Panc1 (cell line): ENCODE results near the gene HOXD9. TPM values are rescaled to one million over a fixed set of nuclear protein-coding genes. Genes with fewer than 3 reads are reported as not detected.

Experiments
- ATAC-seq: fragments of 200-7000 bp; cut with Tn5 transposase; 2 replicates; pipeline ENCODE4 v1.9.1; 2020; ENCODE audit warnings: mild to moderate bottlenecking, moderate library complexity
- BruUV-seq: library from RNA; stranded (reverse); fragments of 400-500 nt; replicated peaks from 2 replicates; lab custom pipeline; 2021; lab: Mats Ljungman, UMichigan
- CTCF ChIA-PET: fragments of 300-600 bp; sonication (Branson Sonifier 250); formaldehyde crosslinking; loops from one replicate; lab custom pipeline; 2022; ENCODE audit warnings: antibody characterized with exemption; lab: Charles Lee
- POLR2A ChIA-PET: fragments of 300-600 bp; sonication (Branson Sonifier 250); formaldehyde crosslinking; loops from one replicate; lab custom pipeline; 2022; ENCODE audit warnings: antibody characterized with exemption; lab: Charles Lee
- DNase-seq: peaks from one replicate; pipeline ENCODE4 v3.0.0-alpha.2; 2010; ENCODE audit warnings: low read depth, low spot score
- H3K27ac ChIP-seq: 2 replicates; pipeline ENCODE4 v1.5.1; 2011; ENCODE audit warnings: mild to moderate bottlenecking, low read length, inconsistent platforms
- H3K27me3 ChIP-seq: fragments of 200-500 bp; sonication (Bioruptor generic); 2 replicates; pipeline ENCODE4 v1.6.0; 2014; ENCODE audit warnings: low read length, inconsistent platforms; ENCODE audit not compliant: control insufficient read depth, insufficient read depth
- H3K36me3 ChIP-seq: fragments of 200-500 bp; sonication (Bioruptor generic); 2 replicates; pipeline ENCODE4 v1.5.1; 2014; ENCODE audit warnings: inconsistent platforms, mild to moderate bottlenecking, low read length, moderate library complexity; ENCODE audit not compliant: control insufficient read depth, insufficient read depth
- H3K4me1 ChIP-seq: 2 replicates; pipeline ENCODE4 v1.5.1; 2011; ENCODE audit warnings: inconsistent platforms, mild to moderate bottlenecking, low read length, moderate library complexity; ENCODE audit not compliant: control insufficient read depth, insufficient read depth
- H3K4me3 ChIP-seq, 2 experiments: 2 replicates each; pipeline ENCODE4 v1.5.1; 2011 to 2012; ENCODE audit warnings: low read depth in 2 of 2, low read length in 2 of 2, mild to moderate bottlenecking in 2 of 2, inconsistent platforms in 1 of 2, moderate library complexity in 1 of 2
- H3K9me3 ChIP-seq: fragments of 200-500 bp; sonication (Bioruptor generic); 2 replicates; pipeline ENCODE4 v1.5.1; 2014; ENCODE audit warnings: low read depth, mild to moderate bottlenecking, inconsistent platforms, low read length, moderate library complexity; ENCODE audit not compliant: control insufficient read depth, insufficient read depth
- CTCF ChIP-seq: fragments of 450-650 bp; IDR thresholded peaks from 2 replicates; pipeline ENCODE4 v1.5.1; 2017; ENCODE audit warnings: mild to moderate bottlenecking
- POLR2AphosphoS5 ChIP-seq: IDR thresholded peaks from 2 replicates; pipeline ENCODE4 v1.6.1; 2012; ENCODE audit warnings: mild to moderate bottlenecking, low read depth, low read length, moderate library complexity
- REST ChIP-seq, 2 experiments: IDR thresholded peaks; 2 replicates each; pipeline ENCODE4 v1.6.1; 2011 to 2012; ENCODE audit warnings: low read depth in 2 of 2, control low read depth in 1 of 2, low read length in 1 of 2, mild to moderate bottlenecking in 1 of 2, moderate library complexity in 1 of 2; ENCODE audit not compliant: insufficient read depth in 1 of 2
- SIN3A ChIP-seq: IDR thresholded peaks from 2 replicates; pipeline ENCODE4 v1.6.1; 2012; ENCODE audit warnings: low read depth, mild to moderate bottlenecking, low read length, moderate library complexity, borderline replicate concordance; ENCODE audit not compliant: insufficient read depth
- TCF7L2 ChIP-seq: IDR thresholded peaks from 2 replicates; pipeline ENCODE4 v1.6.1; 2011; ENCODE audit warnings: mild to moderate bottlenecking, low read depth, low read length, inconsistent platforms
- in situ Hi-C: cut with HindIII; loops from 2 replicates; pipeline ENCODE4 v1.10.0; 2016; ENCODE audit warnings: low sequenced_read_pairs, low pct_unique_long_range_greater_than_20kb
- intact Hi-C: fragments of 100-400 bp; cut with micrococcal nuclease; formaldehyde crosslinking; loops from one replicate; pipeline ENCODE4 v1.10.0; 2022; ENCODE audit not compliant: unreplicated experiment
- total RNA-seq: library from RNA; stranded (reverse); gene quantifications from one replicate; pipeline ENCODE4 v1.2.1, GENCODE V29; 2021; ENCODE audit not compliant: unreplicated experiment

HOXD9 gene
- total RNA-seq, 1 experiment from 2014 or later = 0.15 TPM

GRCh38 chr2:176147210-176147799 is 24.8 kb downstream of the HOXD9 start:
- H3K4me1 ChIP-seq = no peaks in the 10 kb centered on the region
- TF ChIP-seq TCF7L2 = no peak
- no peak for TF ChIP-seq POLR2AphosphoS5
- TF ChIP-seq REST (IDR thresholded peaks at IDR 0.05; ENCODE audit: insufficient read depth in 1 of 2, low read depth in 2 of 2, low read length in 1 of 2) = no peak
- TF ChIP-seq SIN3A = no peak
- TF ChIP-seq CTCF = no peak
- no peaks in the 10 kb centered on the region for H3K9me3 ChIP-seq
- intact Hi-C loops (no loop called here), in situ Hi-C loops (no loop called here)
- H3K36me3 ChIP-seq = no peaks in the 10 kb centered on the region
- no peak overlapping the region for H3K4me3 ChIP-seq
- ATAC-seq (no peak), DNase-seq (no peak)
- no peak overlapping the region for H3K27ac ChIP-seq
- no TSS peak for BruUV-seq
- POLR2A ChIA-PET = no interaction called here
- CTCF ChIA-PET = no interaction called here
- H3K27me3 ChIP-seq = no peaks in the 10 kb centered on the region

GRCh38 chr2:176147800-176148496 is 25.4 kb downstream of the HOXD9 start:
- ChIA-PET CTCF (no interaction called here), POLR2A (no interaction called here)
- Histone ChIP-seq H3K4me3 (no peak overlapping the region), H3K4me1 (no peaks in the 10 kb centered on the region), H3K36me3 (no peaks in the 10 kb centered on the region), H3K27ac (no peak overlapping the region), H3K9me3 (no peaks in the 10 kb centered on the region), H3K27me3 (no peaks in the 10 kb centered on the region)
- ATAC-seq = no peak
- BruUV-seq = no TSS peak
- intact Hi-C loops (no loop called here), in situ Hi-C loops (no loop called here)
- TF ChIP-seq REST (IDR thresholded peaks at IDR 0.05; ENCODE audit: insufficient read depth in 1 of 2, low read depth in 2 of 2, low read length in 1 of 2) = no peak
- TF ChIP-seq CTCF = no peak
- no peak for DNase-seq
